RCC 7860 (cell line): ENCODE results near the gene OXSM.

ENCODE experiments used
- DNase-seq: peaks from one replicate; pipeline ENCODE4 v3.0.0-alpha.2; 2015; ENCODE audit warnings: low spot score
- FAIRE-seq: peaks from 2 replicates; lab custom pipeline; 2012; peaks lifted over from hg19 to GRCh38; lab: Jason Lieb, UNC

The OXSM gene

GRCh38 chr3:25801786-25802185 lies 11.9 kb downstream of the OXSM start:
- DNase-seq = no peak
- no peak for FAIRE-seq

GRCh38 chr3:25803833-25804232 lies 13.9 kb downstream of the OXSM start:
- DNase-seq (no peak), FAIRE-seq (no peak)

DNA sequence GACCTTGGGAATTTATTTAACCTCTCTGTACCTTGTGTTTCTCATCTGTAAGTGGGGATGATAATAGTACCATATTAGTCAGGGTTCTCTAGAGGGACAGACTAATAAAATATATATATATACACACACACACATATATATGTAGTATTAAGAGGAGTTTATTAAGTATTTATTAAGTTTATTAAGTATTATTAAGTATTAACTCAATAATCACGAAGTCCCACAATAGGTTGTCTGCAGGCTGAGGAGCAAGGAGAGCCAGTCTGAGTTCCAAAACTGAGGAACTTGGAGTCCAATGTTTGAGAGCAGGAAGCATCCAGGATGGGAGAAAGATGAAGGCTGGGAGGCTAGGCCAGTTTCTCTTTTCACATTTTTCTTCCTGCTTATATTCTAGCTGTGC lies 14.8 kb downstream of the OXSM start:
- DNase-seq (no peak), FAIRE-seq (no peak)

DNA sequence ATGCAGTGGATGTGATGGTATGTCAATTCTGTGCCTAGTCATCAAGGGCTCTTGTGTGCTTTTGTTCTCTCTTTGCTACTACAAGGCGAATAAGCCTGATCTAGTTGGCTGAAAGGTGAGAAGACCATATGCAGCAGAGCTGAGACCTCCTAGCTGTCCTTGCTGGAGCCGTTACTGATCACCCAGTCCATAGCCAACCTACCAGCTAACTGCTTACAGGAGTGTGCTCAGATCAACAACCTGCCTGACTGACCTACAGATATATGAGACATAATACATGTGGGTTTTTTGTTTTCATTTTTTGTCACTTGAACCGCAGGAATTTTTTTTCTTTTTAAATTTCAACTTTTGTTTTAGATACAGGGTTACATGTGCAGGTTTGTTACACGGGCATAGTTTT lies 22.8 kb downstream of the OXSM start:
- no peak for FAIRE-seq
- no peak for DNase-seq

GRCh38 chr3:25817107-25817506 lies 27.2 kb downstream of the OXSM start:
- FAIRE-seq = no peak

DNA sequence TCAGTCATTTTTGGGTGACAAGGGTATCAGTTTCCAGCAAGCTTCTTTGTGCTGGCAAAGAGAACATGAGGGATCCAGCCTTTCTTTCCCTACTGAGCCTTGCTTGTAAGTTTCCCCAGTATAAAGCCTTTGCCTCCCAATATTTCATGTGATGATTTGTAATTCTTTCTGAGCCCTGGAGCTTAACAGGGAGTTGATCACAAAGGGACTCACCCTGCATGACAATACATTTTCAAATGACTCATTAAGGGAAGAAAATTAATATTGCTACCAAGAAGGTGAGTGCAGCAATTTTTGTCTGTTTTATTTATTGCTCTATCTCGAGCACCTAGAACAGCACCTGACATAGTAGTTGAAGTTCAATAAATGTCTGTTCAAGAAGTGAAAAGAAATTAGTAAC lies 27.7 kb downstream of the OXSM start:
- DNase-seq = no peak
- FAIRE-seq = no peak

More at GRCh38 chr3:25817107-25817506, 27.2 kb downstream of the OXSM start:
- DNase-seq = no peak

DNA sequence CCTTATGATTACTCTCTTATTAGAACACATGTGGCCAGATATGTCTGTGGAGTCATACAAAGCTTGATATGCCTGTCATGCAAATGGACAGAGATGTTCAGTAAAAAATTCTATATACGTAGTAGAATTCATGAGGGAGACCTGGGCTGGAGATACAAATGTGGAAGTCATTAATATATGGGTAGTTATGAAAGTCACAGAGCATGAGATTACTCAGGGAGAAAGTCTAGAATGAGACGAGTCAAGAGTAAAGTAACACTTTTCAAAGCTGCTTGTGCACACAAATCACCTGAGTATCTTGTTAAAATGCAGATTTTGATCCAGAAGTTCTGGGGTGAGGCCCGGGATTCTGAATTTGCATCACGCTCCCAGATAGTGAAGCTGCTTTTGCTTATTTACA lies 28.4 kb downstream of the OXSM start:
- FAIRE-seq (no peak), DNase-seq (no peak)

DNA sequence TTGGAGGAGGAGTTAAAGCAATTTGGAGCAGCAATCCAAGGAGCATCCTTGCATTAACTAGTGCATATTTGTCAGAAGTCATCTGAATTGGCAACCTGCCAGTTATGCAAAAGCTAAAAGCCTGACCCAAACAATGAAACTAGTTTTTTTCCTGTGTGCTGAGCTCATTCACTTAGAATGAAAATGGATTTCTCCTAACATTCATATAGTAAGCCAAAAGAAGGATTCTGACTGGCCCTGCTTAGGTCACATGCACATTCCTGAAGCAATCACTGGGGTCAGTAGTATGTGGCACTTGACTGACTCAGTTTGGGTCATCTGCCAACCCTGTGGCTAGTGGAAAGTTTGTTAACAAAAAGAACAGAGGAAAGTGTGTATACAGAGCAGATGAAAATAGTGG lies 30.5 kb downstream of the OXSM start:
- FAIRE-seq (peak; percentile 82), DNase-seq (peak; percentile 83)

- FAIRE-seq (no peak), DNase-seq (peak; percentile 34)
Measured at GRCh38 chr3:25820816-25821486, 31.1 kb downstream of the OXSM start.

DNA sequence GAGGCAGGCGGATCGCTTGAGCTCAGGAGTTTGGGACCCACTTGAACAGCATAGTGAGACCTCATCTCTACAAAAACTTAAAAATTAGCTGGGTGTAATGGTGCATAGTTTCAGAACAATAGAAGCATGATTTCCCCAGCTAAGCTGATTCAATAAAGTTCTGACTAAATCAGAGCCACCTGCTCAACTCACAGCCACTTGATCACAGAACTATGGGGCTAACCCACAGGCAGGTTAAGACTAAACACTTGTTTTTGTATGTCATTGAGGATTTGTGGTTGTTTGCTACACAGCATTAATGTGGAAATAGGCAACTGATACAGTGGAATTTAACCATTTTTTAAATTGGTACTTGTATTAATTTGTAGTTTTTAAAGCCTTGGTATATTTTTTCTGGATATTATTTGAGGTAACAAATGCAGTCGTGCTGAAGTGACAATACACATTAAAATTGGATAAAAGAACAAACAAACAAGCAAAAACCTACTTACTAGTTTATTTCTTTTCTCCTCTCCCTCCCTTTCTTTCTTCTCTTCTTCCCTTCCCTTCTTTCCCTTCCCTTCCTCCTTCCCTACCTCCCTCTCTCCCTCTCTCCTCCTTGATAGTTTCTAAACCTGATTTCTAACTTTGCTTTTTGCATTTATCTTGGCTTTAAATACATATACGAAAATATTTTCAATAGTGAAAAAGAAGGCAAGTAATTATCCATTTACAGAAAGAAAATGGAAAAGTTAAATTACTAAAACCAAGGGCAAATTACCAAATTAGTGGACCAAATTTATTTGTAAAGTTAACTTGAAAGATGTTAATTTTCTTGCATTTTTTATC lies 32.1 kb downstream of the OXSM start:
- DNase-seq = no peak
- no peak for FAIRE-seq

- DNase-seq = no peak
- no peak for FAIRE-seq
Measured at GRCh38 chr3:25823314-25823713, 33.4 kb downstream of the OXSM start.

- no peak for FAIRE-seq
- no peak for DNase-seq
Measured at GRCh38 chr3:25826510-25826909, 36.6 kb downstream of the OXSM start.

DNA sequence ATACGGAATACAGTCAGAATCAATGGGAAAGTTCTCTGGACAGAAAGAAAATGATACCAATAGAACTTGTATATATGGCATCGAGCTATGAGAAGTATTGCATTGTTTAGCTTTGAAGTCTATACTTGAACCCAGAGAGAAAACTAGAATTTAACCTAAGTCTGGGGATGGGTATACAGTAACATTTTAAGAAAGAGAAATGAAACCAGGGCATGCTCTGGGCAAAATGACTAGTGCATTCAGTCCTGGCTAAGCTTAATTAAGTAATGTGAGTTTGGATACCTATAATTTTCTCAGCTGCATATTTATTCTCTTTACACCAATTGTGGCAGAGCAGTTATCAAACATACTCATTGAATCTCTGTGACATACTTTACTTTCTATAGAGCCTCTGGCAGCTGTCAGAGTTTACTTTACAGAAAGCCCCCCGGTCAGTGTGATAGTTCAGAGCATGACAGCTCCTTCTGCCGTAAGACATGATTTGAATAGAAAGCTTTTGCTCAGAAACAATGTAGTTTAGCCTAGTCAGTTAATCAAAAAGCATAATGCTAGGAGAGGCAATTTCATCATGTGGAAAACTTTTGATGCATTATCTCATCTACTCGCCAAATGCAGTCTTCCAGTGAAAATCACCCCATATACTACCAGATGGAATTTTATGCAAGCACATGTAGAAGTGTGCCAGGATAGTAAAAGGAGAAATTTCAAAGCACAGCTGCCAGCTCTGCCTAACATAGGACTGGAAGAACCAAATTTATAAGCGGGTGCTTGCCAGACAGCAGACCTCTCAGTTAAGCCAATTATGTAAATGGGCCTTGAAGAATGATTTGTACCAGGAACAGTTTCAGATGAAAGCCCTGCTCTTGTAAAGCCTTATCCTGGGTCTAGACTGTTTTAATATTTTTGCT lies 40.7 kb downstream of the OXSM start:
- no peak for DNase-seq
- FAIRE-seq = no peak

DNA sequence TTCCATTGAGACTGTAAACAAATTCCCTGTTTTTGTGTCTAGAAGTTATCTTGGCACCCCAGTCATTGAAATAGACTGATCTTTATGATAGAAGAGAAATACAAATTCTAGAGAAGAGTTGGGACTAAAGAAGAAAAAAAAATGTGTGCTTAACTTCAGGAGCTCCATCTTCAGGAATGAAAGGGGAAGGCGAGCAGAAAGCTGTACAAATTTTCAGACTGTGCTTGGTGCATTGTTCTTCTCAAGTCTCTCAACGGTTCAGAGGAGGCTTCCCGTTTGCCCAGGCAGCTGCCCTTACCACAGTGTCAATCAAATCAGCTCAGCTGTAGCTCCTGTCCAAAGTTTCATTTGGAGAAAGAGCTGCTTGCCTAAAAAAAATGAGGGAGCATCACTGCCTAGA lies 41.7 kb downstream of the OXSM start:
- FAIRE-seq = no peak
- no peak for DNase-seq

- DNase-seq (no peak), FAIRE-seq (no peak)
Measured at GRCh38 chr3:25834346-25834745, 44.5 kb downstream of the OXSM start.

GRCh38 chr3:25836579-25836978 lies 46.7 kb downstream of the OXSM start:
- FAIRE-seq = no peak
- no peak for DNase-seq

DNA sequence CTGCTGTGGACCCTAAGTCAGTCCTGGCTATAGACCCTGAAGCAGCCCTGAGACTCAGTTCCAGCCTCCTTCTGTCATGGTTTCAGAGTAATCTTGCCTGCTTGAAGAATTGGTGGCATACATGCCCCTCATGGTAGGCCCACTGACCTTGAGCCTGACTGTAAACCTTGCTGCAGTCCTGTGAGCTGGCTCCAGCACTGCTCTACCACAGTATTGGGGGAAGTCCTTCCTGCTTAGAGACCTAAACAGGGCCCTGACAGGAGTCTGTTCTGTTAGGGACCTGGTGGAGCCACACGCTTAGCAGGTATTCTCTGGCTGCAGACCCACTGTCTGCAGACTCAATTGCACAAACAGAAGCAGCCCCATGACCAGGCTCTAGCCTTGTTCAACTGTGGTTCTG lies 47.1 kb downstream of the OXSM start:
- no peak for DNase-seq
- no peak for FAIRE-seq

DNA sequence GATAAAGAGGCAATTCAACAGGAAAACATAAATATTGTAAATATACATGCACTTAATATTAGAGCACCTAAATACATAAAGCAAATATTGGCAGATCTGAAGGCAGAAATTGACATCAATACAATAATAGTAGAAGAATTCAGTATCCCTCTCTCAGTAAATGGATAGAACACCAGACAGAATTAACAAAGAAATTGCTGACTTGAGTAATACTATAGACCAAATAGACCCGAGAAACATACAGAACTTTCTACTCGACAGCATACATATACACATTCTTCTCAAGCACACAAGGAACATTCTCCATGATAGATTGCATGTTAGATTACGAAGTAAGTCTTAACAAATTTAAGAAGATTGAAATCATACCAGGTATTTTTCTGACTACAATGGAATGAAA lies 50.2 kb downstream of the OXSM start:
- DNase-seq (no peak), FAIRE-seq (no peak)

DNA sequence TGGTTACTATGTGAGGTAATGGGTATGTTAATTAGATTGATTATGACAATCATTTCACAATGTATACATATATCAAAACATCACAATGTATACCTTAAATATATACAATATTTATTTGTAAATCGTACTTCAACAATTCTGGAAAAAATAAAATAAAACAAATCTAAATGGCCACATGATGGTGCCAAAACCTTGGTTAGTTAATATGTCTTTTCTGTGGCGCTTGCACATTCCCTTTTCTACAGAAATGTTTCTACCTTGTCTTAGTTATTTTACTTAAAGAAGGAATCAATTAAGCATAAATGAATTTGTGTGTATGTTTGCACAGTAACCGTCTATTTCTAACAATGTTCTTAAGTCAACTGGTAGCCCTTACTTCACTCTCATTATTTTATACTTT lies 53.4 kb downstream of the OXSM start:
- DNase-seq (no peak), FAIRE-seq (no peak)
